DMS53 (cell line): Measurements from ENCODE around the gene ARID5B.

Experiments
- DNase-seq: peaks from one replicate; lab custom pipeline; 2025; lab: John Stamatoyannopoulos, UW

Gene ARID5B

GRCh38 chr10:62075912-62076311 is 174.4 kb downstream of the ARID5B start:
- no peak for DNase-seq

GRCh38 chr10:62076891-62077290 is 175.4 kb downstream of the ARID5B start:
- peak; percentile 51 for DNase-seq

- DNase-seq = no peak
These were observed 176.0 kb downstream of the ARID5B start for GRCh38 chr10:62077330-62078015.

GRCh38 chr10:62079885-62080559 is 178.5 kb downstream of the ARID5B start:
- DNase-seq = no peak

- no peak for DNase-seq
These were observed 179.4 kb downstream of the ARID5B start for GRCh38 chr10:62080905-62081304.

GRCh38 chr10:62081341-62082270 is 180.1 kb downstream of the ARID5B start:
- DNase-seq = peak; percentile 8

GRCh38 chr10:62082271-62082656 is 180.8 kb downstream of the ARID5B start:
- no peak for DNase-seq

- DNase-seq = peak; percentile 52
These were observed 181.4 kb downstream of the ARID5B start for GRCh38 chr10:62082729-62083411.

- DNase-seq = peak; percentile 61
These were observed 182.1 kb downstream of the ARID5B start for GRCh38 chr10:62083412-62084267.

- DNase-seq = no peak
These were observed 183.0 kb downstream of the ARID5B start for GRCh38 chr10:62084451-62084850.

- no peak for DNase-seq
These were observed 183.9 kb downstream of the ARID5B start for GRCh38 chr10:62085404-62085803.

- no peak for DNase-seq
These were observed 184.3 kb downstream of the ARID5B start for GRCh38 chr10:62085821-62086220.

GRCh38 chr10:62087329-62087728 is 185.8 kb downstream of the ARID5B start:
- no peak for DNase-seq

- no peak for DNase-seq
These were observed 187.3 kb downstream of the ARID5B start for GRCh38 chr10:62088786-62089185.

- DNase-seq = no peak
These were observed 191.0 kb downstream of the ARID5B start for GRCh38 chr10:62092301-62093030.

GRCh38 chr10:62093863-62094291 is 192.4 kb downstream of the ARID5B start:
- DNase-seq = no peak

- DNase-seq = no peak
These were observed 194.0 kb downstream of the ARID5B start for GRCh38 chr10:62095181-62096122.

GRCh38 chr10:62096256-62096933 is 194.9 kb downstream of the ARID5B start:
- DNase-seq = no peak
